ENCODE results near the gene COL5A1.

Gene COL5A1

GRCh38 chr9:134870746-134871662 lies 229.4 kb downstream of the COL5A1 start:
- DNase-seq (ENCODE audit: low read depth), result no peak
- no peak overlapping the region for H3K4me3 ChIP-seq (ENCODE audit: low read length)
- no peak for TF ChIP-seq CTCF (conservative IDR thresholded peaks at IDR 0.05; ENCODE audit: low read depth, low read length)

GRCh38 chr9:134871697-134872340 lies 230.2 kb downstream of the COL5A1 start:
- no peak for DNase-seq (ENCODE audit: low read depth)
- no peak overlapping the region for H3K4me3 ChIP-seq (ENCODE audit: low read length)
- TF ChIP-seq CTCF (conservative IDR thresholded peaks at IDR 0.05; ENCODE audit: low read depth, low read length), result no peak

GRCh38 chr9:134872482-134873231 lies 231.1 kb downstream of the COL5A1 start:
- DNase-seq (ENCODE audit: low read depth), result no peak
- no peak overlapping the region for H3K4me3 ChIP-seq (ENCODE audit: low read length)
- no peak for TF ChIP-seq CTCF (conservative IDR thresholded peaks at IDR 0.05; ENCODE audit: low read depth, low read length)

GRCh38 chr9:134875371-134875770 lies 233.8 kb downstream of the COL5A1 start:
- TF ChIP-seq CTCF (conservative IDR thresholded peaks at IDR 0.05; ENCODE audit: low read depth, low read length), result no peak
- H3K4me3 ChIP-seq (ENCODE audit: low read length), result no peak overlapping the region
- no peak for DNase-seq (ENCODE audit: low read depth)

GRCh38 chr9:134877541-134877940 lies 235.9 kb downstream of the COL5A1 start:
- TF ChIP-seq CTCF (conservative IDR thresholded peaks at IDR 0.05; ENCODE audit: low read depth, low read length), result no peak
- no peak overlapping the region for H3K4me3 ChIP-seq (ENCODE audit: low read length)
- no peak for DNase-seq (ENCODE audit: low read depth)

GRCh38 chr9:134879664-134880483 lies 238.3 kb downstream of the COL5A1 start:
- no peak overlapping the region for H3K4me3 ChIP-seq (ENCODE audit: low read length)
- TF ChIP-seq CTCF (conservative IDR thresholded peaks at IDR 0.05; ENCODE audit: low read depth, low read length), result no peak
- no peak for DNase-seq (ENCODE audit: low read depth)
